Effector memory CD4-positive, alpha-beta T cell (primary cell): ENCODE results near the gene CRK.
"Not testable (repeated sequence)": the region's sequence is repeated elsewhere in the genome, so short reads cannot be mapped to it uniquely, and the experiment has no call there.

Source experiments
- DNase-seq, 3 donors: peaks; one replicate each; pipeline ENCODE4 v3.0.0-alpha.2; 2020
- H3K27ac ChIP-seq: 2 replicates; pipeline ENCODE4 v1.7.0; 2013; ENCODE audit warnings: mild to moderate bottlenecking, low read length, moderate library complexity; ENCODE audit not compliant: insufficient read depth, poor library complexity, severe bottlenecking
- H3K27me3 ChIP-seq: replicated peaks from 2 replicates; pipeline ENCODE4 v1.7.0; 2013; ENCODE audit warnings: mild to moderate bottlenecking, low read length; ENCODE audit not compliant: insufficient read depth, control insufficient read depth, poor library complexity, severe bottlenecking
- H3K36me3 ChIP-seq: 2 replicates; pipeline ENCODE4 v1.7.0; 2013; ENCODE audit warnings: mild to moderate bottlenecking, low read length, moderate library complexity; ENCODE audit not compliant: control insufficient read depth, insufficient read depth
- H3K4me1 ChIP-seq: 2 replicates; pipeline ENCODE4 v1.7.0; 2013; ENCODE audit warnings: low read length, mild to moderate bottlenecking; ENCODE audit not compliant: control insufficient read depth, insufficient read depth, poor library complexity, severe bottlenecking
- H3K4me3 ChIP-seq: 2 replicates; pipeline ENCODE4 v1.7.0; 2013; ENCODE audit warnings: low read length, low read depth, mild to moderate bottlenecking; ENCODE audit not compliant: insufficient read depth, poor library complexity, severe bottlenecking
- H3K9me3 ChIP-seq: 2 replicates; pipeline ENCODE4 v1.7.0; 2013; ENCODE audit warnings: mild to moderate bottlenecking, low read length, moderate library complexity; ENCODE audit not compliant: control insufficient read depth

CRK gene

GRCh38 chr17:1387490-1388227 lies 68.4 kb downstream of the CRK start:
- H3K27me3 ChIP-seq, H3K9me3 ChIP-seq, DNase-seq, H3K36me3 ChIP-seq, H3K27ac ChIP-seq: not testable (repeated sequence)
- peak overlapping the region; percentile 12 for H3K4me3 ChIP-seq
- H3K4me1 ChIP-seq = peaks cover 29% of the 10 kb centered on the region

- H3K4me3 ChIP-seq, H3K27me3 ChIP-seq, H3K27ac ChIP-seq, H3K36me3 ChIP-seq, DNase-seq, H3K9me3 ChIP-seq: not testable (repeated sequence)
- H3K4me1 ChIP-seq = peaks cover 20% of the 10 kb centered on the region
These were observed 69.3 kb downstream of the CRK start for GRCh38 chr17:1386675-1387190.

GRCh38 chr17:1386265-1386664 lies 69.8 kb downstream of the CRK start:
- H3K36me3 ChIP-seq = no peaks in the 10 kb centered on the region
- DNase-seq = no peak
- no peaks in the 10 kb centered on the region for H3K27me3 ChIP-seq
- no peaks in the 10 kb centered on the region for H3K9me3 ChIP-seq
- no peak overlapping the region for H3K27ac ChIP-seq
- peaks cover 22% of the 10 kb centered on the region for H3K4me1 ChIP-seq
- H3K4me3 ChIP-seq = no peak overlapping the region

DNA sequence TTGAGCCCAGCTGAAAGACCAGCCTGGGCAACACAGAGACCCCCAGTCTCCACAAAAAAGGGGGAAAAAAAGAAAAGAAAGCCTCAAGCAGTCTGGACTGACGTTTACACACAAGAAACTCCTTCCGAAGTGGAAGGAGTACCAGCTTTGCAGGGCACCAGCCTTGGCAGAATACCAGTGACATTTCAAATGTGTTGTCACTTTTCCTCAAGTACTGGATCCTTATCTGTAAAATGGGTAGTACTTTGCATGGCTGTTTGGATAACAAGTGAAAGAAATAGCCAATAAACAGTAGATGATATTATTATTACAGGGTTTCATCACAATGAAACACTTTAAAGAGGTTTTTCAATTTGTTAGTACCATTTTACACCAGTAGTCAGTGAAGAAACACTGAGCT lies 70.2 kb downstream of the CRK start:
- no peak overlapping the region for H3K27ac ChIP-seq

GRCh38 chr17:1384905-1385435 lies 71.1 kb downstream of the CRK start:
- Histone ChIP-seq H3K27ac (no peak overlapping the region), H3K9me3 (no peaks in the 10 kb centered on the region), H3K4me1 (peaks cover 26% of the 10 kb centered on the region), H3K27me3 (no peaks in the 10 kb centered on the region), H3K36me3 (no peaks in the 10 kb centered on the region), H3K4me3 (no peak overlapping the region)
- DNase-seq = no peak

More for the DNA sequence above, 70.2 kb downstream of the CRK start:
- no peak for DNase-seq
- peaks cover 22% of the 10 kb centered on the region for H3K4me1 ChIP-seq
- no peaks in the 10 kb centered on the region for H3K27me3 ChIP-seq
- H3K4me3 ChIP-seq = no peak overlapping the region
- no peaks in the 10 kb centered on the region for H3K36me3 ChIP-seq
- no peaks in the 10 kb centered on the region for H3K9me3 ChIP-seq

DNA sequence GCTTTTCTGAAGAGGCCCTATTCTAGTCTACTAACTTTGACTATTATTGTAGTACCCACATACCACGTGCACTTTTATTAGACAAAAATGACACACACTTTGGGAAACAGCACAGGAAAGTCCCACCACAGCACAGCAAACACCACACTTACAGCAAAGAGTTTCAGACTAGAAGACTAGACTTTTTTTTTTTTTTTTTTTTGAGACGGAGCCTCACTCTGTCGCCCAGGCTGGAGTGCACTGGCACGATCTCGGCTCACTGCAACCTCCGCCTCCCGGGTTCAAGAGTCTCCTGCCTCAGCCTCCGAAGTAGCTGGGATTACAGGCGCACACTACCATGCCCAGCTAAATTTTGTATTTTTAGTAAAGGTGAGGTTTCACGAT lies 76.1 kb downstream of the CRK start:
- no peak overlapping the region for H3K4me3 ChIP-seq
- H3K27me3 ChIP-seq = no peaks in the 10 kb centered on the region
- H3K4me1 ChIP-seq = peaks cover 58% of the 10 kb centered on the region
- DNase-seq = peak in 1 of 3 donors; percentile 35
- H3K9me3 ChIP-seq = no peaks in the 10 kb centered on the region
- peak overlapping the region; percentile 18 for H3K27ac ChIP-seq
- no peaks in the 10 kb centered on the region for H3K36me3 ChIP-seq

GRCh38 chr17:1379208-1379929 lies 76.7 kb downstream of the CRK start:
- no peaks in the 10 kb centered on the region for H3K27me3 ChIP-seq
- no peaks in the 10 kb centered on the region for H3K36me3 ChIP-seq
- no peak overlapping the region for H3K27ac ChIP-seq
- H3K9me3 ChIP-seq = no peaks in the 10 kb centered on the region
- H3K4me3 ChIP-seq = no peak overlapping the region
- DNase-seq = no peak
- peaks cover 64% of the 10 kb centered on the region for H3K4me1 ChIP-seq

GRCh38 chr17:1378476-1378860 lies 77.6 kb downstream of the CRK start:
- not testable (repeated sequence) for H3K27ac ChIP-seq, H3K9me3 ChIP-seq, H3K27me3 ChIP-seq, H3K4me3 ChIP-seq, H3K36me3 ChIP-seq, DNase-seq
- peaks cover 72% of the 10 kb centered on the region for H3K4me1 ChIP-seq

- no peaks in the 10 kb centered on the region for H3K27me3 ChIP-seq
- H3K27ac ChIP-seq = peak overlapping the region; percentile 31
- no peak overlapping the region for H3K4me3 ChIP-seq
- peaks cover 72% of the 10 kb centered on the region for H3K4me1 ChIP-seq
- no peaks in the 10 kb centered on the region for H3K9me3 ChIP-seq
- H3K36me3 ChIP-seq = peaks cover 10% of the 10 kb centered on the region
- DNase-seq = no peak
These were observed 78.7 kb downstream of the CRK start for GRCh38 chr17:1377334-1377733.

GRCh38 chr17:1376061-1376460 lies 80.0 kb downstream of the CRK start:
- H3K36me3 ChIP-seq = peaks cover 11% of the 10 kb centered on the region
- no peaks in the 10 kb centered on the region for H3K27me3 ChIP-seq
- peak overlapping the region; percentile 37 for H3K27ac ChIP-seq
- no peaks in the 10 kb centered on the region for H3K9me3 ChIP-seq
- peaks cover 67% of the 10 kb centered on the region for H3K4me1 ChIP-seq
- no peak overlapping the region for H3K4me3 ChIP-seq
- no peak for DNase-seq
